NCI-H2196 treated with DMSO at 0.1 percent for 48 hours (cell line): Measurements from ENCODE around the gene SMARCA2.

Source experiments
- DNase-seq: peaks from one replicate; lab custom pipeline; 2025; ENCODE audit not compliant: unreplicated experiment; lab: John Stamatoyannopoulos, UW

Gene SMARCA2

GRCh38 chr9:2199999-2200796 is 185.1 kb downstream of the SMARCA2 start:
- DNase-seq: no peak

DNA sequence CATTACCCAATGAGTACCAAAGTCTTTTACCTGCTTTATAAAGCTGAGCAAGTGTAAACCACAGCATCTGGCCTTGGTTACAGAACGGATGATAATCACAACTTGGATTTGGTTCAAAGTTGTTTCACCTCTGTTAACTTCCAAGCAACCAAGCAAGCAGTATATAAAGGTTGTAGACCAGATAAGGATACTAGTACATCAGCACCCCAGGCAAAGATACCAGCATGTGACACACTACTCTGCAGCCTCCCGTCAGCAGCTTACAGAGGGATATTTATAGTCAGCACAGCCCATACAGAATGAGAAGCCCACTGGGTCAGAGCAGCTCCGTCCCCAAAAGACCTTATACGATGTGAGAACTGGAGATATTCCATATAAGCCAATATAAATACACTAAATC is 193.3 kb downstream of the SMARCA2 start:
- no peak for DNase-seq

DNA sequence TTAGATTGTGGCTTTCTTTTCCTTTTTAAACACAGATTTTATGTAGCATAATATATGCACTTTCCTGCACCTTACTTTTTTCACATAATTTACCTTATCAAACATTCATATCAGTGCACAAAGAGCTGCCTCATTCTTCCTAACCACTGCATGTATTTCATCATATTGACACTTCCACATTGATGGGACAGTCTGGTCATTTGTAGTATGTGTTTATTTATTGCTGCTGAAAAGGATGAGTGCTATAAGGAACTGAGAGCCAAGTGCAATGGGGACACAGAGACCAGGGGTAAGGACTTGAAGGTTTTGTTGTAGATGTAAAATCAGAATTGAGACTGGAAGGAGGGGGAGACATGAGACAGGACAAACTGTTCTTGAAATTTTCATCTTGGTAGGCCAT is 193.8 kb downstream of the SMARCA2 start:
- no peak for DNase-seq

DNA sequence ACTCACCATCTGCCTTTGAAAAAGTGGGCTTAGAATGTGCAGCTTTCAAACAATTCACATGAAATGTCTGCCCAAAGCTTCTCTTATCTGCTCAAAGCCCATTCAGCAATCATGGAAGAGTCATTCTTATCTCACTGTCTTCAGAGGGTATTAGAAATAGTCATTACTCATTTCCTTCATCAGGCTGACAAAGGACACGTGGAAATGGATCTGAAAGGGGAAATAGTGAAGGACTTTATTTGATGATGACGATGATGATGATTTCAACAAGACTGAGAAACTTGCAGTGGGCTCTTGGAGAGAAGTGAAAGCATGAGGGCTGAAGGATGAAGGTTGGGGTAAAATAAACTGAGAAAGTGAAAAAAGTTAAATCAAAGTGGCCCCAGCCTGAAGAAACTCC is 194.3 kb downstream of the SMARCA2 start:
- no peak for DNase-seq

DNA sequence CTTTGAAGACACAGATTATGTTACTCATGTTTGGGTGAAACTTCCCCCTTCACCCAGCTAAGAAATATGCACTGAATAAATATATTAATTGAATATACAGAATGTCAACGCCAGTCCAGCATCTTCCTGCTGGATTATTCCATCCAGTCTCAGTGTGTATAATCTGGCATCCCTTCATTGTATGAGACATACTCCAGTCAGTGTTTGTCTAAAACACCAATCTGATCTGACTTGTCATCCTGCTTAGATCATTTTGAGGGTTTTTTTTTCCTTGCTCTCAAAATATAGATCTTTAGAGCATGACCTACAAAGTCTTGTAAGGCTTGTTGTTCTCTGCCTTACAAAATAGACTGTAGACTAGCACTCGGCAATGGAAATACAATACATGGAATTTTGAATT is 195.1 kb downstream of the SMARCA2 start:
- no peak for DNase-seq

DNA sequence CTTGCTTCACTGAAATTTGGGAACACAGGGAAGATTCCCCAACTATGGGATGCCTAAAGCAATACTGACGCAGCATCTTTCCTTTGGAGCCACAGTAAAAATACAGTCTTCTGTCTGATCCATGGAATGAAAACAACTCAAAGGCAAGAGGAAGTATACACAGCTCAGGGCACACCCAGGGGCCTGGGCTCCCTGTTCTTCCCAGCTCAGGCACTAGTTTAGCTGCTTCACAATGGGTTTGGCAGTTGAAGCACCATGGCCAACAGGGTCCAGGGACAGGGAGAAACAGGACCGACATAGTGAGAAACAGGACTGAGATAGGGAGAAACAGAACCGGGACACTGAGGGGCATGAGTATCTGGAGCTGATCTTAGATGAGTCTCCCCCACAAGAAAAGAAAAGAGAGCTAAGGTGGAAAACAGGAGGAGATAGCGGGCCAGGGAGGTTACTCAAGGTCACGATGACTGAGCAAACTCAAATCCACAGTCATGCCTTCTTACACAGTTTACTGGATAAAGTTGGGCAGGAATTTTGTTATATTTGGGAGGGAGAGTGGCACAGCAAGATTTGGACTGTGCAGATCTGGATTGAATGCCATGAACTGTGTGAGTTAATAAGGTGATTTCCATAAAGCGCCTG is 198.8 kb downstream of the SMARCA2 start:
- DNase-seq: no peak

- no peak for DNase-seq
Measured at GRCh38 chr9:2214707-2215106, 199.6 kb downstream of the SMARCA2 start.

- no peak for DNase-seq
Measured at GRCh38 chr9:2215921-2216441, 200.8 kb downstream of the SMARCA2 start.

GRCh38 chr9:2216591-2216990 is 201.4 kb downstream of the SMARCA2 start:
- no peak for DNase-seq

- DNase-seq: no peak
Measured at GRCh38 chr9:2217540-2217939, 202.4 kb downstream of the SMARCA2 start.

- DNase-seq: no peak
Measured at GRCh38 chr9:2220036-2220435, 204.9 kb downstream of the SMARCA2 start.

DNA sequence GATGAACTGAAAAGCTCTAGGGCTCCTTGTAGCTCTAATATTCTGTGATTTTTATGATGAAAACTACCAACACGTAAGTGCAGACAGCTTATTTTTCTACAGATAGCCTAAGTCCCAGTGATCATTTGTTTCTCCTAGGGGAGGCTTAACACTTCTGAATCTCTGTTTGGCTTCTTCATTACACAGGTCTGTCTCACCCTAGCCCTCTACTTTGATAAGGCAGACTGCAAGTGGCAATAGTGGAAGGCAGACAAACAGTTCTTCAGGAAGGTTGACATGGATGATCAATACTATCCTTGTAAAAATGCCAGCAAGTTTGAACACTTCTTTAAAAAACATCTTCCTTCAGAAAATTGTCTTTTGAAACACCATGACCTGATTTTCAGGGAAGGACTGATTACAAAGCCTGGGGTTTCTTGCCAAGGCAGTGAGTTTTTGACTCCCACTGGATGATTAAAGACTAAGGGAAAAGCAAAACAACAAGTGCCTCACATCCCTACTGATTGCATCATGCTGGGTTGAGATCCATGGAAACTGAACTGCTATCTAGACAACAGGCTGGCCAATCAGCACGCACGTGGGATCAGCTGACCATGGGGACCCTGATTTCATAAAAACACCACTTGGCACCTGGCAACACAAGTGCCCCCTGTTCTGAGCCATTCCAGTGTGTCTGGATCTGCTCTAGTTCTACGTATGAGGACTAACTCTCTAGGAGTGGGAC is 212.2 kb downstream of the SMARCA2 start:
- DNase-seq: no peak

- DNase-seq: no peak
Measured at GRCh38 chr9:2228132-2228531, 213.0 kb downstream of the SMARCA2 start.

- no peak for DNase-seq
Measured at GRCh38 chr9:2228641-2229040, 213.5 kb downstream of the SMARCA2 start.

DNA sequence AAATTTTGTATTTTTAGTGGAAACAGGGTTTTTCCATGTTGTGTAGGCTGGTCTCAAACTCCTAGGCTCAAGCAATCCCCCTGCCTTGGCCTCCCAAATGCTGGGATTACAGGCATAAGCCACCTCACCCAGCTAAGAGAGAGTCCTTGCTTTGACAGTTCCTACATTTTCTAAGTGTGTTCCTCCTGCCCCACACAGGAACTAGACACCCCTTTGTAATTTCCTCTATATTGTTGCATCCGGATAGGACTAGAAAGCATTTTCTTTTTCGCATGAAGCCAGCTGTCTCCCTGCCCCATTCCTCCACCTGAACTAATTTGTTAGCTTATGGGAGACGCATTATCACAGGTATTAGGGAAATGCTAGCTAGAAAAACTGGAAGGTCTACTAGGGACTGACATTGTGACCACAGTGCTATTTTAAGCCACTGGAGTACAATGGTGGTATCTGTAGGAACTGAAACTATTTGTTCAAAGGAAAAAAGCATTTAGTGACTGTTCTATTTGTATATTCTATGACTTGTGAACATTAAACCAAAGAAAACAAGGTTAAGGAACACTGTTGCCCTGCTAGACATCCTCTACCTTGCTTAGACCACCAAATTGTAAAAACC is 214.1 kb downstream of the SMARCA2 start:
- DNase-seq: no peak

- DNase-seq: no peak
Measured at GRCh38 chr9:2230362-2230761, 215.2 kb downstream of the SMARCA2 start.

DNA sequence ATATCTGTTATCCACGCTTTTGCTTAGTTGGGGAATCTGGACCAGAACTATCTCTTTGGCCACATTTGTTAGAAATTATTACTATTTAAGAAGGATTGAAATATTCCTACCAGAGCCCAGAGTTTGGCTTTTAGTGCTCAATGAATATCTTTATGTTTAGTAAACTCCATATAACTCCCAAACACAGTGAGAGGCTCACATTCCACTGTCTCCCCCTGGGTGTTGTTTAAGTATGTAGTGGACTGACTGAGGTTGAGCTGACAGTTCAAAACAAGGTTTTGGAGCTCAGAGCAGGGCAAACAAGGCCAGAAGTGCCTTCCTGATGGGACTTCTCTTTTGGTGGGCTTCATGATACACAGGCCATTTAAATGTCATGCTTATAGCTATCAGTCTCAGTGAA is 216.0 kb downstream of the SMARCA2 start:
- no peak for DNase-seq

- no peak for DNase-seq
Measured at GRCh38 chr9:2231829-2232228, 216.7 kb downstream of the SMARCA2 start.

DNA sequence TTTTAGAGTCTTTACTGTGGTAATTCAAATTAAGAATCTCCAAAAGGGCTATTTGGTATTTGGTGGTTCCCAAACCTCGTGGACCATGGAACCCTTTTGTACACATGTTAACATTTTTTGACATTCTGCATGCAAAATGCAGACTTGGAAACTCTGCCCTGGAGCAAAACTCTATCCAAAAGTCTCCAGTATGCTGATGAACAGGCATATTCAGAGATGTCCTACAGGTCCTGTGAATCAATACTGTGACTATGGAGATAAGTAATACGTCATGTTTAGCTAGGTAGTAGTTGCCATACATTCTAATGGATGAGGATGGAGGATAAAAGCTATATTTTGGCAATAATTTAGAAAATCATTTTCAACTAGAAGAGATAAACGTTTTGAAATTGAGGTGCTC is 218.1 kb downstream of the SMARCA2 start:
- DNase-seq: no peak

GRCh38 chr9:2234371-2234893 is 219.3 kb downstream of the SMARCA2 start:
- DNase-seq: peak; percentile 26

- no peak for DNase-seq
Measured at GRCh38 chr9:2235623-2236022, 220.5 kb downstream of the SMARCA2 start.
